OCI-LY7 (cell line): ENCODE results near the gene PTPN18. TPM values are rescaled to one million over a fixed set of nuclear protein-coding genes. Genes with fewer than 3 reads are reported as not detected.

Source experiments
- BruUV-seq: library from RNA; stranded (reverse); fragments of 400-500 nt; replicated peaks from 2 replicates; lab custom pipeline; 2021; lab: Mats Ljungman, UMichigan
- CTCF ChIA-PET: fragments of 300-600 bp; sonication (Branson Sonifier 250); formaldehyde crosslinking; loops from one replicate; lab custom pipeline; 2022; ENCODE audit warnings: antibody characterized with exemption; ENCODE audit not compliant: unreplicated experiment; lab: Charles Lee
- POLR2A ChIA-PET: fragments of 300-600 bp; sonication (Branson Sonifier 250); formaldehyde crosslinking; loops from one replicate; lab custom pipeline; 2022; ENCODE audit warnings: antibody characterized with exemption; lab: Charles Lee
- DNase-seq: peaks from one replicate; pipeline ENCODE4 v3.0.0-alpha.2; 2015; ENCODE audit warnings: low spot score
- H2AFZ ChIP-seq: fragments of 200-600 bp; sonication (generic), shearing (Covaris generic); 2 replicates; pipeline ENCODE4 v1.6.1; 2014; ENCODE audit warnings: mild to moderate bottlenecking, antibody characterized with exemption, low read length, moderate library complexity
- H3K27ac ChIP-seq: fragments of 200-600 bp; sonication (generic); 2 replicates; pipeline ENCODE4 v1.5.1; 2014; ENCODE audit warnings: mixed run types, low read depth, mild to moderate bottlenecking, moderate library complexity, low read length, inconsistent platforms; ENCODE audit not compliant: poor library complexity, severe bottlenecking
- H3K36me3 ChIP-seq: fragments of 200-600 bp; sonication (generic); 2 replicates; pipeline ENCODE4 v1.6.1; 2014; ENCODE audit warnings: mild to moderate bottlenecking, antibody characterized with exemption, low read length, moderate library complexity, mixed read lengths; ENCODE audit not compliant: insufficient read depth
- H3K4me1 ChIP-seq: fragments of 200-600 bp; sonication (generic); 2 replicates; pipeline ENCODE4 v1.5.1; 2014; ENCODE audit warnings: mild to moderate bottlenecking, low read length; ENCODE audit not compliant: insufficient read depth, poor library complexity, severe bottlenecking
- H3K4me2 ChIP-seq: fragments of 200-600 bp; sonication (generic); 2 replicates; pipeline ENCODE4 v1.6.1; 2014; ENCODE audit warnings: mild to moderate bottlenecking, low read length
- H3K4me3 ChIP-seq: fragments of 200-600 bp; sonication (generic); 2 replicates; pipeline ENCODE4 v1.5.1; 2014; ENCODE audit warnings: mild to moderate bottlenecking, low read depth, low read length; ENCODE audit not compliant: poor library complexity, severe bottlenecking
- H3K79me2 ChIP-seq: fragments of 200-600 bp; sonication (generic); 2 replicates; pipeline ENCODE4 v1.6.1; 2016; ENCODE audit warnings: low read depth, mild to moderate bottlenecking, low read length, moderate library complexity, mixed read lengths; ENCODE audit not compliant: insufficient read depth
- H3K9me2 ChIP-seq: fragments of 200-600 bp; sonication (generic); 2 replicates; pipeline ENCODE4 v1.6.1; 2016; ENCODE audit warnings: mild to moderate bottlenecking, low read length, mixed read lengths; ENCODE audit not compliant: insufficient read depth
- H3K9me3 ChIP-seq: fragments of 200-600 bp; sonication (generic); 2 replicates; pipeline ENCODE4 v1.6.1; 2014; ENCODE audit warnings: mild to moderate bottlenecking, mixed run types, low read length, mixed read lengths
- H4K20me1 ChIP-seq: fragments of 200-600 bp; sonication (generic); 2 replicates; pipeline ENCODE4 v1.6.1; 2014; ENCODE audit warnings: mild to moderate bottlenecking, antibody characterized with exemption, low read length, moderate library complexity, mixed read lengths; ENCODE audit not compliant: insufficient read depth
- EZH2phosphoT487 ChIP-seq: fragments of 200-600 bp; sonication (generic); IDR thresholded peaks from 2 replicates; pipeline ENCODE4 v1.6.1; 2018; ENCODE audit warnings: low read depth, borderline replicate concordance, mild to moderate bottlenecking, mixed run types, antibody characterized with exemption, low read length, moderate library complexity, mixed read lengths
- intact Hi-C: fragments of 100-400 bp; cut with micrococcal nuclease; formaldehyde crosslinking; loops from one replicate; pipeline ENCODE4 v1.10.0; 2022; ENCODE audit not compliant: unreplicated experiment
- total RNA-seq, 2 experiments: library from RNA; depleted of rRNA in 1 of 2; stranded (reverse); fragments of >200 nt in 1 of 2; shearing (Covaris generic) in 1 of 2; gene quantifications; 2 replicates each; pipeline ENCODE4 v1.2.3, GENCODE V29; 2014 to 2022
- TF ChIP-seq, protein P1 (sequence below): fragments of 200-600 bp; sonication (generic); conservative IDR thresholded peaks from 2 replicates; pipeline ENCODE4 v1.5.1; 2014; ENCODE audit warnings: mild to moderate bottlenecking, antibody characterized with exemption, low read length, moderate library complexity, mixed read lengths

Gene PTPN18
- total RNA-seq, 2 experiments from 2014 or later = 96.6 to 309 TPM

DNA sequence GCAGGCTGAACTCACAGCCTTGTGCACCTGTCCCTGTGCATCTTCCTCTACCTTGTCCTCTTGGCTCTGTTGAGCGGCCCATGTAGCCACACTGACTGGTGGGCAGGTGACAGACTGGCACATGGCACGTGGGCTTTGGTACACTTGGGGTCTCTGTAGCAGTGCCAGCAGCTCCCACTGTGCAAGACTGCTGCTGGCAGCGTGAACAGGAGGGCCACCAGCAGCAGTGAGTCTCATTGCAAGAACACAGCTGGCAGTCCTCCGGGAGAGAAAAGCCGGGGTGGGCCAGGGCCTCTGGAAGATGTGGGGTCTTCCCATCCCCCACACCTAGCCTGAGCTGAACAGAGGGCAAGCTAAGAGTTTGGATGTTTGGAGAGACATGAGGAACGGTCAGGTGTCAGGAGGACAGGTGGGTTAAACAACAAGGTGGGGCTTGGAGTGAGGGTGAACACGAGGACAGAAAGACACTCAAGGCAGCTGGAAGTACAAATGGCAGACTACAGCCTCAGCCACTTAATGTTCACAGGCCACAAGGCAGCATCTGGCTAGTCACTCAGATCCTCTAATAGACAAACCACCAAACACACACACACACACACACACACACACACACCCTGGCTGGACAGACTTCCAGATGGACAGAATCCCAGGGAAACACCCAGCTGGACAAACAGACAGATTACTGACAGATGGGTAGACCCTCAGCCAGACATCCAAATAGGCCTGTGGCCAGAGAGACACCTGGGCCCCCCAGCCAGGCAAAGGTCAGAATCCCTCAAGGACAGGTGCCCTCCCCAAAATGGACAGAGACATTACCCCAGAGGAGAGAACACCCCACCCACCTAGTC lies 2.3 kb upstream of the PTPN18 start:
- CTCF ChIA-PET = interaction anchor here (0.8 to 1.0 kb wide), 2 partner anchors 24 to 36 kb away, joined by 3 to 4 read pairs; no protein-coding TSS in a partner anchor
- H4K20me1 ChIP-seq = no peaks in the 10 kb centered on the region
- BruUV-seq = no TSS peak
- POLR2A ChIA-PET = interaction anchor here (0.7 to 15.9 kb wide), 7 partner anchors 9 to 33 kb away, joined by 4 to 251 read pairs (median 30); partner anchors contain the start of gene IMP4
- TF ChIP-seq, protein P1, sequence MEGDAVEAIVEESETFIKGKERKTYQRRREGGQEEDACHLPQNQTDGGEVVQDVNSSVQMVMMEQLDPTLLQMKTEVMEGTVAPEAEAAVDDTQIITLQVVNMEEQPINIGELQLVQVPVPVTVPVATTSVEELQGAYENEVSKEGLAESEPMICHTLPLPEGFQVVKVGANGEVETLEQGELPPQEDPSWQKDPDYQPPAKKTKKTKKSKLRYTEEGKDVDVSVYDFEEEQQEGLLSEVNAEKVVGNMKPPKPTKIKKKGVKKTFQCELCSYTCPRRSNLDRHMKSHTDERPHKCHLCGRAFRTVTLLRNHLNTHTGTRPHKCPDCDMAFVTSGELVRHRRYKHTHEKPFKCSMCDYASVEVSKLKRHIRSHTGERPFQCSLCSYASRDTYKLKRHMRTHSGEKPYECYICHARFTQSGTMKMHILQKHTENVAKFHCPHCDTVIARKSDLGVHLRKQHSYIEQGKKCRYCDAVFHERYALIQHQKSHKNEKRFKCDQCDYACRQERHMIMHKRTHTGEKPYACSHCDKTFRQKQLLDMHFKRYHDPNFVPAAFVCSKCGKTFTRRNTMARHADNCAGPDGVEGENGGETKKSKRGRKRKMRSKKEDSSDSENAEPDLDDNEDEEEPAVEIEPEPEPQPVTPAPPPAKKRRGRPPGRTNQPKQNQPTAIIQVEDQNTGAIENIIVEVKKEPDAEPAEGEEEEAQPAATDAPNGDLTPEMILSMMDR = no peak
- TF ChIP-seq EZH2phosphoT487 = no peak
- peaks cover 70% of the 10 kb centered on the region for H3K4me1 ChIP-seq
- peak overlapping the region; percentile 75 for H3K4me3 ChIP-seq
- intact Hi-C loops = loop anchor here (10.0 kb wide), 1 partner anchor 1231 kb away; no protein-coding TSS in a partner anchor
- peaks cover 29% of the 10 kb centered on the region for H3K36me3 ChIP-seq
- peaks cover 19% of the 10 kb centered on the region; the same call in 1 of the 2 replicates for H3K79me2 ChIP-seq
- peak overlapping the region; percentile 93 for H3K4me2 ChIP-seq
- peak overlapping the region; percentile 97 for H3K27ac ChIP-seq
- H3K9me3 ChIP-seq = no peaks in the 10 kb centered on the region
- H3K9me2 ChIP-seq = no peaks in the 10 kb centered on the region
- no peak overlapping the region for H2AFZ ChIP-seq
- peak; percentile 46 for DNase-seq

DNA sequence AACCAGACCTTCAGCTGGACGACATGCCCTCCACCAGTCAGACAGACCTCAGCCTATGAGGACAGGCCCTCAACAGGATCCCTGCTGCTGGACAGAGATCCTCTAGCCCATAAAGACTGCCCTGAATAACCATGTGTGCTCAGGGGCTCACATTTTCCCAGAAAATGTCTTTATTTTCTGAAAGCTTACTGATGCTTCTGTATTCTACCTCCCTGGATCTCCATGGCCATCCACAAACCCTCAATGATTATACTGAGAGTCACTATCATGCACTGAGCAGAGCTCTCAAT lies 1.8 kb upstream of the PTPN18 start:
- no TSS peak for BruUV-seq
- no peaks in the 10 kb centered on the region for H3K9me2 ChIP-seq
- peak overlapping the region; percentile 75 for H3K4me3 ChIP-seq
- TF ChIP-seq, protein P1 = no peak
- no peak for TF ChIP-seq EZH2phosphoT487
- H3K9me3 ChIP-seq = no peaks in the 10 kb centered on the region
- peaks cover 23% of the 10 kb centered on the region for H3K36me3 ChIP-seq
- ChIA-PET POLR2A (interaction anchor here (0.7 to 15.9 kb wide), 7 partner anchors 9 to 32 kb away, joined by 4 to 251 read pairs (median 30); partner anchors contain the start of gene IMP4), CTCF (interaction anchor here (0.8 to 1.0 kb wide), 2 partner anchors 24 to 36 kb away, joined by 3 to 4 read pairs; no protein-coding TSS in a partner anchor)
- H3K4me2 ChIP-seq = peak overlapping the region; percentile 93
- H2AFZ ChIP-seq = no peak overlapping the region
- intact Hi-C loops = loop anchor here (10.0 kb wide), 1 partner anchor 1231 kb away; no protein-coding TSS in a partner anchor
- peaks cover 65% of the 10 kb centered on the region for H3K4me1 ChIP-seq
- H3K27ac ChIP-seq = peak overlapping the region; percentile 97
- H3K79me2 ChIP-seq = peaks cover 18% of the 10 kb centered on the region; the same call in 1 of the 2 replicates
- no peaks in the 10 kb centered on the region for H4K20me1 ChIP-seq
- no peak for DNase-seq
